Muscle of arm (tissue), 12 donors: ENCODE data around the gene MTCH1. TPM values are rescaled to one million over a fixed set of nuclear protein-coding genes. Genes with fewer than 3 reads are reported as not detected.
"Not testable (repeated sequence)": the region's sequence is repeated elsewhere in the genome, so short reads cannot be mapped to it uniquely, and the experiment has no call there.

Experiments used
- DNase-seq: peaks from one replicate; pipeline ENCODE4 v3.0.0-alpha.2; 2013
- polyA plus RNA-seq, 12 donors: library from polyadenylated mRNA; unstranded; fragments of 120-200 nt; gene quantifications; one replicate each; pipeline ENCODE4 v1.2.1, GENCODE V29; 2013; ENCODE audit not compliant: insufficient read length in 12 of 12

Gene MTCH1
- polyA plus RNA-seq, 12 donors, result 92.8 to 129 (median 105) TPM; not detected in 1

GRCh38 chr6:36958775-36959554, 27.0 kb downstream of the MTCH1 start:
- no peak for DNase-seq

- no peak for DNase-seq
Measured at GRCh38 chr6:36957773-36958271, 28.2 kb downstream of the MTCH1 start.

DNA sequence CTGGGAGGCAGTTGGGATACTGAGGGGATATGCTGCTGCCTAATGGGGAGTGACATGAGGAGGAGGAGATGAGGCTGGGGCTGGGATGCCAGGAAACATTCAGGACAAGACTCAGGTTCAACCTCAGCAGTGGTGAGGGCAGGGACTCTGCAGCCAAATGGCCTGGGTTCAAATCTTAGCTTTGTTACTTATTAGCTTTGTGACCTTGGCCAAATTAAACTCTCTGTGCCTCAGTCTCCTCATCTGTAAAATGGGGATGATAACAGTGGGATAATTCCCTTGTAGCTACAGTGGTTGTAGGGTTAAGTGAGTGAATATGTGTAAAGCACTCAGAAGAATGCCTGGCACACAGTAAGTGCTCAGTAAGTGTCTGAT, 29.6 kb downstream of the MTCH1 start:
- DNase-seq, result no peak

GRCh38 chr6:36955671-36956445, 30.1 kb downstream of the MTCH1 start:
- DNase-seq, result no peak

GRCh38 chr6:36955136-36955535, 30.9 kb downstream of the MTCH1 start:
- DNase-seq, result no peak

DNA sequence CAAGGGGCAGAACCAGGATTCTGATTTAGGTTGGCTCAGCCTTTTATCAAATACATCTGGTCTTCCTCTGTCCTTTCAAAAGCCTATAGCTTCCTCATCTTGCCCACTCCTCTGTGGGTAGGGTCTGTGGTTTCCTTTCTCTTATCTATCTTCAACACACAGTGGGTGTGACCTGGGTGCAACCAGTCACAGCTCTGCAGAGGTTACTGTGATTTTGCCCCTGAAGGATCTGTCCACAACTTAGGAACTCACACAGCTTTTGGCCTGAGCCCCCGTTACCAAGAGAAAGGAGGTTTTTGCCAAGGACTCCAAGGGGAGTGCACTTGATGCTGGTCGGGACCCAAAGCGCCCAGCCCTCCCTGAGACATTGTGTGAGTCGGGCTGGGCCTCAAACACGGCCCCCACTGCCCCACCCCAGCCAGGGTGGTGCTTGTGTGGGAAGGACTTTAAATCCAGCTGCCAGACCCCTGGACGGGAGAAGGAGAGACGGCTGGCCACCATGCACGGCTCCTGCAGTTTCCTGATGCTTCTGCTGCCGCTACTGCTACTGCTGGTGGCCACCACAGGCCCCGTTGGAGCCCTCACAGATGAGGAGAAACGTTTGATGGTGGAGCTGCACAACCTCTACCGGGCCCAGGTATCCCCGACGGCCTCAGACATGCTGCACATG, 31.6 kb downstream of the MTCH1 start, which contains the start of gene PI16:
Gene PI16, plus strand, starts transcription at position 477 of the 670 bp plus-strand sequence. Its CDS starts 23 bp downstream, at position 500.
- DNase-seq, result no peak

DNA sequence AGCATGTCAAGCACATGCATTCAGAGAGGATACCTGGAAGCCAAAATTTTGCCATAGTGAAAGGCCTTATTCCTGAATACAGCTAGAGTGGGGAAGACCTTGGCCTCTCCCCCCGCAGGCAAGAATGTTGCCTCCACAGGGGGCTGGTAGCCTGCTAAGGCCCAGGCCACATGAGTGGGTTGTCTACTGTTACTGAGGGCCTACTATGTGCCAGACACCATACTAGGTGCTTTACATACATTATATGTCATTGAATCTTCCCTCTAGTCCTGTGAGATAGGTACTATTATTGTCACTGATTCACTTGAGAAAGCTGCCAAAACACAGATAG, 32.1 kb downstream of the MTCH1 start:
- no peak for DNase-seq

DNA sequence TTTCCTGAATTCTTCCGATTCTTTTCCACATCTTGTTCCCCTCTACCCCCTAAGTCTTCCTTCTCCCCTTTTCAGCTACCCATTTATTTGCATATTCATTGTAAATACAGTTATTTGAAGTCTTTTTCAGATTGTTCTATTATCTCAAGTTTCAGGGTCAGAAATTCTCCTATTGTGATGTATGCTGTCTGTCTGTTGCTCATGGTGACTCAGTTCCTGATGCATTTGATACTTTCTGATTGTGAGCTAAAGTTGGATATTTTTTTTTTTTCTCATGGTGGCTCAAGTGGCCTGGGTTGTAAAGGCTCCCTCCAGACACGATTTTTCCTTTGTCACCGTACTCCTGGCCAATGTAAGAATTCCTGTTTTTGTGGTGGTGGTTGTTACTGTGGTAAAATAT, 36.4 kb downstream of the MTCH1 start:
- no peak for DNase-seq

DNA sequence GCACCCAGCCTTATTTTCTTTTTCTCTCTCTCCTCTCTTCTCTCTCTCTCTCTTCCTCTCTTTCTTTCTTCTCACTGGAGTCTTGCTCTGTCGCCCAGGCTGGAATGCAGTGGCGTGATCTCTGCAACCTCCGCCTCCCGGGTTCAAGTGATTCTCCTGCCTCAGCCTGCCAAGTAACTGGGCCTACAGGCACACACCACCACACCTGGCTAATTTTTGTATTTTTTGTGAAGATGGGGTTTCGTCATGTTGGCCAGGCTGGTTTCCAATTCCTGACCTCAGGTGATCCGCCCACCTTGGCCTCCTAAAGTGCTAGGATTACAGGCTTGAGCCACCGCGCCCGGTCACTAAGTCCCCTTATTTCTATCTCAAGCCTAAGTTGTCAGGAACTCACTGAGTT, 36.9 kb downstream of the MTCH1 start:
- not testable (repeated sequence) for DNase-seq

DNA sequence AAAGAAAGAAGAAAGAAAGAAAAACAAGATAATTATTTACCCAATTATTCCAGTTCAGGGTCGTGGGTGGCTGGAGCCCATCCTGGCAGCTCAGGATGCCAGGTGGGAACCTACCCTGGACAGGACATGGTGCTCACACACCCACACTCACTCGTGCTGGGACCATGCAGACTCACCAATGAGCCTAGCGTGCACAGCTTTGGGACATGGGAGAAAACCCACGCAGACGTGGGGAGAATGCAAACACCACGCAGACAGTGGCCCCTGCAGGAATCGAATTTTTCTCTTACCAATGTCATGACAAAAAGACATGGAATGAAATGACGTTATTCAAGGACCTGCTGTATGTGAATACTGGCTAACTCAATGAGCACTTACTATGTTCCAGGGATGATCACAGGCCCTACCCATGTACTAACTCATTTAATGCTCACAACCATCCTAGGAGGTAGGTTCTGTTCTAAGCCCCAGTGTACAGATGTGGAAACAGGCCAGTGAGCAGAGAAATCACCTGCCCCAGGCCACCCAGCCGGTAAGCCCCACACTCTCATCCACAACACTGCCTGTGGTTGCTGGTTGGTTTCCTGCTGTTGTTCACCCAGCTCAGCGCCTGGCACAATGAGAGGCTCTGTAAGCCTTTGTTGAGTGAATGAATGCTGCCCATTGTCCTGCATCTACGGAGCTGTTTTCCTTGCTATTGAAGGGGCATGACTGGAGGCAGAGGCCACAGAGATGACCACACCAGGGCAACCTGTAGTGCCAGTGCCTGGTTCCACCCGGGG, 38.2 kb downstream of the MTCH1 start:
- DNase-seq, result no peak

- no peak for DNase-seq
Measured at GRCh38 chr6:36946526-36946925, 39.5 kb downstream of the MTCH1 start.

DNA sequence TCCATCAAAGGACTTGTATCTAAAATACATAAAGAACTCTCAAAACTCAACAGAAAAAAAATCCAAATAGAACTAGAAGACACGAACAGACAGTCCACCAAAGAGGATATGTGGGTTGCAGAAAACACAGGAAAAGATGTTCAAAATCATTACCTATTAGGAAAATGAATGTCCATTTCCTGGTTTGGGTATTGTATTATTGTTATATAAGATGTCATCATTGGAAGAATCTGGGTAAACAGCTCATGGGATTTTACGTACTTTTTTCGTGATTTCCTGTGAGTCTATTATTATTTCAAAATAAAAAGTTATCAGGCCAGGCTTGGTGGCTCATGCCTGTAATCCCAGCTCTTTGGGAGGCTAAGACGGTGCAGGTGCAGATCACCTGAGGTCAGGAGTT, 40.7 kb downstream of the MTCH1 start:
- DNase-seq, result no peak

DNA sequence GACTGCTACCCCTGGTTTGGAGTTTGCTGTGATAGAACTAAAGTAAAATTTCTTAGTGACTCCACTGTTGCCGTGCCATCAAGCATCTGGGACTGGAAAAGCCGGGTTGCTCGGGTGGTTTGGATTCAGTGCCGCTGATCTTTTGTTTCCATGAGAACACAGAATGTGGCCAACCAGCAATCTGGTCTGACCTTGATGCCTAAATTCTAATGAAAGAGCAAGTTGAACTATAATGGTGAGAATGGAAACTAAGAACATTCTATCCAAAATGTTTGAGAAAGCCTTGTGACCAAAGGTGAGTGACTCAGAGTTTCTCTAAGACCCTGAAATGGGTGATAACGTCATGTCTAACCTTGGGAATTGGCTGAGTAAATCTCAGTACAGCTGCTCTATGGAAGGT, 41.3 kb downstream of the MTCH1 start:
- no peak for DNase-seq

- DNase-seq, result not testable (repeated sequence)
Measured at GRCh38 chr6:36942329-36942728, 43.7 kb downstream of the MTCH1 start.

GRCh38 chr6:36941561-36941960, 44.4 kb downstream of the MTCH1 start:
- DNase-seq, result not testable (repeated sequence)

- no peak for DNase-seq
Measured at GRCh38 chr6:36940027-36940426, 46.0 kb downstream of the MTCH1 start.

DNA sequence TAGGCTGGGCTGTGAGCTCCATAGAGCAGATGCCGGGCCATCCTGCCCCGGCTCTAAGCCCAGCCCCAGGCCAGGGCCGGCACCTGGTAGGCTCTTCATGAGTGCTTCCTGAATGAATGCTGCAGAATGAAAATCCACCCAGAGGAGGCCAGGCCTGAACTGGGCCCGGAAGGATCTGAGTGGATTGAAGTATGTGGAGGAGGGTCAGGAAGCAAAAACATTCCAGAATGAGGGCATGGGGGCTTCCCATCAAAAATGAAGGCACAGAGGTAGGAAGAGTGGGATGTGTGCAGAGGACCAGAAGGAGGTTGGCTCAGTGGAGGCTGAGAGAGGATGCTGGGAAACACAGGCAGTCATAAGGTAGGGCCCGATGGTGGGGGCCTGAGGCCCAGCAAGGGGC, 47.0 kb downstream of the MTCH1 start:
- not testable (repeated sequence) for DNase-seq

- no peak for DNase-seq
Measured at GRCh38 chr6:36938536-36938935, 47.5 kb downstream of the MTCH1 start.

GRCh38 chr6:36937896-36938295, 48.1 kb downstream of the MTCH1 start:
- no peak for DNase-seq

GRCh38 chr6:36936824-36937223, 49.2 kb downstream of the MTCH1 start:
- DNase-seq, result no peak

- DNase-seq, result no peak
Measured at GRCh38 chr6:36934901-36935300, 51.1 kb downstream of the MTCH1 start.

DNA sequence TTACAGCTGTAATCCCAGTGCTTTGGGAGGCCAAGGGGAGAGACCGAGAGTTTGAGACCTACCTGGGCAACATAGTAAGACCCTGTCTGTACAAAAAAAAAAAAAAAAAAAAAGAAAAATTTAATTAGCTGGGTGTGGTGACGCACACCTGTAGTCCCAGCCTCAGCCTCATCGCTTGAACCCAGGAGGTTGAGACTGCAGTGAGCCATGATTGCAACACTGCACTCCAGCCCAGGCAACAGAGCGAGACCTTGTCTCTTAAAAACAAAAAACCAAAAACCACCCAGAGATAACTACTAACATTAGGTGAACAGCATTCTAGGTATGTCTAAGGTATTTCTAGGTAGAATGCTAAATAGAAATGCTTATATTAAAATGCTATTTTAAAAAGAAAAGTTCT, 52.5 kb downstream of the MTCH1 start:
- DNase-seq, result no peak
